GM15510 (cell line): ENCODE data around the gene PDE4D.

Experiments used
- POLR2A ChIP-seq: IDR thresholded peaks from 3 replicates; pipeline ENCODE4 v1.6.1; 2011; ENCODE audit warnings: borderline replicate concordance; ENCODE audit not compliant: insufficient read length; ENCODE audit errors: extremely low read depth

Gene PDE4D

DNA sequence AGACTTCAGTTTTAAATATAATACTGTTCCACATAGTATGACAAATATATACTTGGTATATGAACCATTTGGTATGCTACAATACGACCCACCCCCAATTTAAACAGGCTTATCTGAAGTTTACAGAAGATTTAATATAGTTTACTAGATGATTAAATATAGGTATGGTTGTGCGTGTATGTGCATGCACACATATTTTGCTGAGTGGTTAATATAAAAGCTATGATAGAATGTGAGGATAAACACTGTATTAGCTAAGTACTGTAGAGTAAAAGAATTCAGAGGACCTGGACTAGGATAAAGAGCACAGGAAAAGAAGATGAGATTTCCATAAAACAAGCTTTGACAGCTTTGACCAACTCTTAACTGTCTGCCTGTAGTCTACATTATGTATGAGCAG lies 356.7 kb downstream of the PDE4D start:
- TF ChIP-seq POLR2A: no peak

- no peak for TF ChIP-seq POLR2A
Measured at GRCh38 chr5:59535561-59535960, 358.0 kb downstream of the PDE4D start.

- no peak for TF ChIP-seq POLR2A
Measured at GRCh38 chr5:59533730-59534108, 359.8 kb downstream of the PDE4D start.

DNA sequence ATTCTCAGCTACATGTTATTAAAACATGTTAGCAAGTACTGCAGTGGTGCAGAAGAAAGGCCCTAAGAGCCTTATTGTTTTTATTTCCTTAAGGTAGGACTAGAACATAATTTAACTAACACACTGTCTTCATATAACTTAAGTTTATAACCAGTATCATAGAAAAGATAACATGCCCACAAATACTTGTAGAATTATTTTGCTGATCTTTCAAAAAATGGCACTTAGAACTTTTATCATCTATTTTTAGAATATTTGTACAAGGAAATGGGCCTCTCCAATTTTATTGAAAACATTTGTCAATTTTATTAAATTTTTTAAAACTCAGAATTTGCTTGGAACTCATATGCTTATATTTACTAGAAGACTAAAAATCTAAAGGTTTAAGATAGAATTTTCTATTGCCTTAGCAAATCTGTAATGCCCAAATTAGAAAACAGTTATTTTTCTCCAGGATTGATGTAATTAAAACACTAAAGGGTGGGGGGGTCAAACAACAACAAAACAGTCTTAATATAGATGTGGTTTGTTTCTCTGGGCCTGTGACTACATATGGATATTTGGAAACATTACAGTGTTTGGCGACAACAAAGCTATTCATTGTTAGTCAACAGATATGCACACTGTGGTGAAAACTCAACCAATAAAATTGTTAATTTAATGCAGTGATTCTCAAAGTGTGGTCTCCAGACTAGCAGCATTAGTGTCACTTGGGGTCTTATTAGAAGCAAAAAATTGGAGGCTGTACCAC lies 360.4 kb downstream of the PDE4D start:
- TF ChIP-seq POLR2A: no peak

- TF ChIP-seq POLR2A: no peak
Measured at GRCh38 chr5:59529239-59529638, 364.3 kb downstream of the PDE4D start.

- no peak for TF ChIP-seq POLR2A
Measured at GRCh38 chr5:59528202-59528862, 365.2 kb downstream of the PDE4D start.

GRCh38 chr5:59525957-59526356 lies 367.6 kb downstream of the PDE4D start:
- TF ChIP-seq POLR2A: no peak

GRCh38 chr5:59525311-59525710 lies 368.2 kb downstream of the PDE4D start:
- no peak for TF ChIP-seq POLR2A

DNA sequence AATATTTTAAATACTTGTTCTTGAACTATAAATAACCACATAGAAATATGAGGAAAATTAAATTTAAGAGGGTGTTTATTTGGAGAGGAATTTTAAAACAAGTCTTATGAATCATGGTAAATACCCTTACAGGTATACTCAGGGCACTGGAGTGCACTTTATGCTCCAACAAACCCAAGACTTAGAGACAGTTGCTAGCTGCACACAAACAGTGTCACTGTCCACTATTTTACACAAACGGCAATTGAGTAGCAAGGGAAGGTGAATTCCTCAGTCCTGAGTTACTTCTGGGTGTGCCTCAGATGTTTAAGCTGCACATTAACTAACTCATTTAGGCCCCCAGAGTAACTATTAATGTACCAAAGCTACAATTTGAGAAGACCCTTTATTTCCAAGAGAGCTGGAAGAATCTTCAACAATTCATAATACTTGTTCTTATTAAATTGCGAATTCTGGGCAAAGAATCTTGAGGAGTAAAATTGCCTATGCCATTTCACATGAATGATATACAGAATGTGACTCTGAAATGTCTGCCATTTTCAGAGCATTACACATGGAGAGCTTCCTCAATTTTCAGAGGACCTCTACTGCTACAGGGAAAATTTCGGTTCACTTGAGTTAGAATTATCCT lies 371.2 kb downstream of the PDE4D start:
- TF ChIP-seq POLR2A: no peak

- TF ChIP-seq POLR2A: no peak
Measured at GRCh38 chr5:59521476-59521875, 372.1 kb downstream of the PDE4D start.

GRCh38 chr5:59519338-59519737 lies 374.2 kb downstream of the PDE4D start:
- TF ChIP-seq POLR2A: no peak

GRCh38 chr5:59517926-59518585 lies 375.5 kb downstream of the PDE4D start:
- TF ChIP-seq POLR2A: no peak

- no peak for TF ChIP-seq POLR2A
Measured at GRCh38 chr5:59516161-59516560, 377.4 kb downstream of the PDE4D start.

- TF ChIP-seq POLR2A: no peak
Measured at GRCh38 chr5:59506285-59506877, 387.1 kb downstream of the PDE4D start.

- TF ChIP-seq POLR2A: no peak
Measured at GRCh38 chr5:59504043-59504442, 389.5 kb downstream of the PDE4D start.
